GM23338 (cell line): ENCODE measurements around the gene GOLM1. TPM values are rescaled to one million over a fixed set of nuclear protein-coding genes. Genes with fewer than 3 reads are reported as not detected.
A peak's percentile ranks its signal among the peaks of the same experiment; 100 is the strongest.

Source experiments
- ATAC-seq: fragments of 200-7000 bp; cut with Tn5 transposase; 3 replicates; pipeline ENCODE4 v1.9.1; 2020
- DNase-seq: peaks from one replicate; pipeline ENCODE4 v3.0.0-alpha.2; 2015; ENCODE audit warnings: low spot score
- H2AFZ ChIP-seq: fragments of 200-600 bp; sonication (generic); 2 replicates; pipeline ENCODE4 v1.8.0; 2016; ENCODE audit warnings: antibody characterized with exemption, mild to moderate bottlenecking, moderate library complexity
- H3F3A ChIP-seq: fragments of 200-600 bp; sonication (generic); replicated peaks from 2 replicates; pipeline ENCODE4 v1.8.0; 2017; ENCODE audit warnings: antibody characterized with exemption, mixed run types, low read depth
- H3K27ac ChIP-seq: fragments of 200-600 bp; sonication (generic); 2 replicates; pipeline ENCODE4 v1.6.1; 2016; ENCODE audit warnings: low read depth
- H3K27me3 ChIP-seq: fragments of 200-600 bp; sonication (generic); 2 replicates; pipeline ENCODE4 v1.8.0; 2016; ENCODE audit warnings: mild to moderate bottlenecking, mixed run types, moderate library complexity; ENCODE audit not compliant: insufficient read depth
- H3K36me3 ChIP-seq: fragments of 200-600 bp; sonication (generic); 2 replicates; pipeline ENCODE4 v1.8.0; 2016; ENCODE audit warnings: mild to moderate bottlenecking; ENCODE audit not compliant: insufficient read depth
- H3K4me1 ChIP-seq: fragments of 200-600 bp; sonication (generic); 2 replicates; pipeline ENCODE4 v1.8.0; 2016; ENCODE audit warnings: mild to moderate bottlenecking, moderate library complexity; ENCODE audit not compliant: insufficient read depth
- H3K4me2 ChIP-seq: fragments of 200-600 bp; sonication (generic); 2 replicates; pipeline ENCODE4 v1.7.1; 2017; ENCODE audit warnings: mixed run types
- H3K4me3 ChIP-seq: fragments of 200-600 bp; sonication (generic); 2 replicates; pipeline ENCODE4 v1.6.1; 2016; ENCODE audit warnings: mixed run types
- H3K79me2 ChIP-seq: fragments of 200-600 bp; sonication (generic); replicated peaks from 2 replicates; pipeline ENCODE4 v1.8.0; 2017; ENCODE audit warnings: mild to moderate bottlenecking; ENCODE audit not compliant: insufficient read depth
- H3K9me2 ChIP-seq: fragments of 200-600 bp; sonication (generic); 2 replicates; pipeline ENCODE4 v1.8.0; 2017; ENCODE audit not compliant: insufficient read depth
- H4K20me1 ChIP-seq: fragments of 200-600 bp; sonication (generic); replicated peaks from 2 replicates; pipeline ENCODE4 v1.8.0; 2017; ENCODE audit warnings: mild to moderate bottlenecking; ENCODE audit not compliant: insufficient read depth
- H3K27ac Mint-ChIP-seq: 2 replicates; pipeline ENCODE4 v1.8.0; 2020; ENCODE audit warnings: inconsistent platforms, mild to moderate bottlenecking, moderate library complexity, mixed read lengths
- H3K27me3 Mint-ChIP-seq: 3 replicates; pipeline ENCODE4 v1.8.0; 2022; ENCODE audit warnings: low read depth, mild to moderate bottlenecking, moderate library complexity, mixed read lengths, inconsistent platforms; ENCODE audit not compliant: insufficient read depth, poor library complexity
- H3K36me3 Mint-ChIP-seq: 3 replicates; pipeline ENCODE4 v1.8.0; 2021; ENCODE audit warnings: low read depth, mild to moderate bottlenecking, inconsistent platforms, moderate library complexity, mixed read lengths
- H3K4me1 Mint-ChIP-seq: 3 replicates; pipeline ENCODE4 v1.8.0; 2020; ENCODE audit warnings: mild to moderate bottlenecking, inconsistent platforms, mixed read lengths
- H3K4me3 Mint-ChIP-seq: 3 replicates; pipeline ENCODE4 v1.8.0; 2021; ENCODE audit warnings: moderate library complexity, mild to moderate bottlenecking, inconsistent platforms, mixed read lengths
- H3K9me3 Mint-ChIP-seq: 3 replicates; pipeline ENCODE4 v1.8.0; 2020; ENCODE audit warnings: moderate library complexity, mild to moderate bottlenecking, inconsistent platforms, mixed read lengths
- CTCF ChIP-seq, 2 experiments: fragments of 200-600 bp in 1 of 2; sonication (generic) in 1 of 2; conservative IDR thresholded peaks; 2 replicates each; pipeline versions ENCODE4 v1.5.1 to v1.6.1; 2016 to 2017; ENCODE audit warnings: antibody characterized with exemption in 2 of 2, low read depth in 2 of 2, mild to moderate bottlenecking in 2 of 2, moderate library complexity in 1 of 2
- ETS1 ChIP-seq: IDR thresholded peaks from 2 replicates; pipeline ENCODE4 v1.6.1; 2016; ENCODE audit warnings: antibody characterized with exemption
- EZH2 ChIP-seq: fragments of 200-600 bp; sonication (generic); IDR thresholded peaks from one replicate; pipeline ENCODE4 v1.8.0; 2017; ENCODE audit warnings: antibody characterized with exemption, mild to moderate bottlenecking, low read depth; ENCODE audit not compliant: unreplicated experiment
- EZH2phosphoT487 ChIP-seq: fragments of 200-600 bp; sonication (generic); IDR thresholded peaks from one replicate; pipeline ENCODE4 v1.8.1; 2018; ENCODE audit warnings: antibody characterized with exemption; ENCODE audit not compliant: unreplicated experiment
- JUNB ChIP-seq: IDR thresholded peaks from one replicate; pipeline ENCODE4 v1.6.1; 2016; ENCODE audit warnings: antibody characterized with exemption; ENCODE audit not compliant: unreplicated experiment
- POLR2AphosphoS5 ChIP-seq: IDR thresholded peaks from 2 replicates; pipeline ENCODE4 v1.6.1; 2016; ENCODE audit warnings: antibody characterized with exemption, low read depth
- REST ChIP-seq: IDR thresholded peaks from one replicate; pipeline ENCODE4 v1.6.1; 2018; ENCODE audit warnings: antibody characterized with exemption; ENCODE audit not compliant: unreplicated experiment
- STAT1 ChIP-seq: IDR thresholded peaks from one replicate; pipeline ENCODE4 v1.6.1; 2016; ENCODE audit warnings: antibody characterized with exemption; ENCODE audit not compliant: unreplicated experiment
- ZNF331 ChIP-seq: fragments of 250-450 bp; sonication (Bioruptor Pico); IDR thresholded peaks from 2 replicates; pipeline ENCODE4 v1.5.0; 2020; ENCODE audit warnings: low read depth, mild to moderate bottlenecking, moderate library complexity
- ZNF462 ChIP-seq: fragments of 250-450 bp; sonication (Bioruptor Pico); IDR thresholded peaks from 2 replicates; pipeline ENCODE4 v1.5.0; 2020; ENCODE audit warnings: mild to moderate bottlenecking, moderate library complexity
- polyA plus RNA-seq: library from polyadenylated mRNA; unstranded; fragments of >200 nt; fragmentation: Nextera tagmentation; extraction: Ambion mirVana; gene quantifications from 2 replicates; pipeline ENCODE4 v1.2.1, GENCODE V29; 2016
- total RNA-seq: library from RNA; depleted of rRNA; stranded (reverse); fragments of >200 nt; shearing (Covaris generic); gene quantifications from 2 replicates; pipeline ENCODE4 v1.2.3, GENCODE V29; 2014

The GOLM1 gene
- total and polyA plus RNA-seq, 2 experiments from 2014 or later = 58.3 to 92.4 TPM

- no peak for TF ChIP-seq REST
- TF ChIP-seq JUNB = no peak
- no peak for TF ChIP-seq CTCF (conservative IDR thresholded peaks at IDR 0.05; ENCODE audit: low read depth in 2 of 2)
Observed at GRCh38 chr9:86119457-86119856, 20.1 kb upstream of the GOLM1 start (continued).

GRCh38 chr9:86116425-86116824 lies 17.1 kb upstream of the GOLM1 start:
- no peak overlapping the region; the same call in 1 of the 2 replicates for H2AFZ ChIP-seq
- Mint-ChIP-seq H3K27me3 (peaks cover 5% of the 10 kb centered on the region), H3K36me3 (no peaks in the 10 kb centered on the region), H3K9me3 (peaks cover 2% of the 10 kb centered on the region; the same call in 1 of the 3 replicates), H3K4me3 (no peak overlapping the region), H3K4me1 (no peaks in the 10 kb centered on the region), H3K27ac (no peak overlapping the region)
- H3K4me3 ChIP-seq = no peak overlapping the region
- H3K79me2 ChIP-seq = no peaks in the 10 kb centered on the region
- ATAC-seq (peak; percentile 38; the same call in 1 of the 3 replicates), DNase-seq (no peak)
- no peaks in the 10 kb centered on the region for H3K36me3 ChIP-seq
- no peaks in the 10 kb centered on the region for H3F3A ChIP-seq
- no peaks in the 10 kb centered on the region for H4K20me1 ChIP-seq
- no peaks in the 10 kb centered on the region for H3K9me2 ChIP-seq
- H3K4me1 ChIP-seq = no peaks in the 10 kb centered on the region
- peaks cover 16% of the 10 kb centered on the region; the same call in 1 of the 2 replicates for H3K27me3 ChIP-seq
- H3K4me2 ChIP-seq = no peak overlapping the region
- no peak overlapping the region for H3K27ac ChIP-seq
- TF ChIP-seq ETS1 = no peak
- no peak for TF ChIP-seq EZH2
- TF ChIP-seq ZNF462 (CRISPR knock-in tag) = no peak
- TF ChIP-seq JUNB = no peak
- no peak for TF ChIP-seq POLR2AphosphoS5
- TF ChIP-seq EZH2phosphoT487 = no peak
- no peak for TF ChIP-seq STAT1
- no peak for TF ChIP-seq CTCF (conservative IDR thresholded peaks at IDR 0.05; ENCODE audit: low read depth in 2 of 2)
- TF ChIP-seq ZNF331 (CRISPR knock-in tag) = no peak
